Measurements from ENCODE around the gene ST6GAL1.

ST6GAL1 gene

DNA sequence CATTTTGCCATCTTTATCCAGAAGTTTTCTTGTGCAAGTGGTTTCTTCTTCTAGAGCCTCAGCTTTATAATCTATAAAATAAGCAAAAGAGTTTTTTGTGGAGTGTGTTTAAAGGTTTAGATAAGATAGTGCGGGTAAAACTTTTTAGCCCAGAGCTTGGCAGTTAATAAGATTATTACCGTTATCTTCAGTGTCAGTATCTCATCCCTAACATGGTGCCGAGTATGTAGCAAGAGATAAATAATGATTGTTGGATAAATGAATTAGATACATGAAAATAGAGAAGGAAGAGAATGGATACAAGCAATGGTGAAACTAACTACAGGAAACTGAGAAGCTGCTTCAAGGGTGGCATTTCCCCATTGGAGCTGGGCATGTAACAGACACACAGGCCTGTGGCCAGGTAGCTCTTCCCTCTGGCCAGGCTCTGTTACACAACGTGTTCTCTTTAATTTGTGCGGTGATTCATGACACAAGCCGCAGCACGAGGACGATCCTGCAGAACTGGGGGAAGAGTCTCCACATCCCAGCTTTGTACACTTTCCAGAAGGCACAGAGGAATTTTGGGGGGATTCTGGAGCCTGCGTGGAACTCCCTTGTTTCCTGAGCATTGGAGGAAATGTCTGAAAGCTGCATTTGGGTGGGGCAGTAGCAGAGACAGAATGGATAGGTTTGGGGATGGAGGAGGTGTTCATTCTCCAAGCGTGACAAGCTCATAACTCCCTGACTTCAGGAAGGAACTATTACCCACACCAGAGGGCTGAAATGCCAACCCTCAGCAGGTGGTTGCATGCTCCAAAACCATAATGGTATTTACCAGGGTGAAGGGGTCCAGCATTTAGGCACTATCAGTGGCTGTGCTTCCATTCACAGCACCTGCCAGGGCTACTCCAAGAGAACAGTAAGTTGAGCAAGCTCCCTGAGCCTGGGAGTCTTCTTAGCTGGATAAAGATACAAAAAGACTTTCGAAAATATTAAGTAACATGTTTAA is 14.2 kb upstream of the ST6GAL1 start:
- DNase-seq (ENCODE audit: low read depth), result no peak

DNA sequence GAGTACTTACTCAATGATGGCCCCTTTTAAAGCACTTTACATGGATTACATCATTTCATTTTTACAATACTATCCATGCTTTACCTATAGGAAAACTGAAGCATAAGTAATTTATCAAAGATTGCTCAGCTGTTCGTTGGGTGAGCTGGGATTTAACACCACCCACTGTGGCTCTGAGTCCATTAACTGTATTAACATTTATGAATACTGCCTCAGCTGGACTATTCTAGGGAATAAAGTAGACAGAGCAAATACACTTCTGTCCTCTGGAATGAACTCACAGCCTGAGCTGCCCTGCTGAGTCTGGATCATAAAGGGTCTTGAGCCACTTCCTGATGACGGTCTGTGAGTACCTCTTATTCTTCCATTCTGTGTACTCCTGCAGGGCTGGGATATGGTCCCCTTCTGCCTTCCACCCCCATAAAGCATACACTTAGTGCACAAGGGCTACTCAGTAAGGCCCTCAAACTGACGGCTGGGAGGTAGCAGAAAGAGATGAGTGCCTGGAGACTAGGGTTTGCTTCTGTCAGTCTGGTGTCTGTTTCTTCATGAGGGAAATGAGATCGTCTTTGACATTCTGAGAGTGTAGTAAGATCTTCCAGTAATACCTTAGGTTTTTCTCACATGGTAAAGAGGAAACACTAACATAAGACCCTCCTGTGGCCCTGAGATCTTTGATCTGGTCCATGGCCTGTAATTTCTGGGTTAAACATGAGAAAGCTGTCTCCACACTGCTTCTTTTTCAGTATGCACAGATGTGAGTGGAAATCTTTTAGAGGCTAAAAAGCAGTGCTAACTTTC is 12.6 kb upstream of the ST6GAL1 start:
- no peak for DNase-seq (ENCODE audit: low read depth)

DNA sequence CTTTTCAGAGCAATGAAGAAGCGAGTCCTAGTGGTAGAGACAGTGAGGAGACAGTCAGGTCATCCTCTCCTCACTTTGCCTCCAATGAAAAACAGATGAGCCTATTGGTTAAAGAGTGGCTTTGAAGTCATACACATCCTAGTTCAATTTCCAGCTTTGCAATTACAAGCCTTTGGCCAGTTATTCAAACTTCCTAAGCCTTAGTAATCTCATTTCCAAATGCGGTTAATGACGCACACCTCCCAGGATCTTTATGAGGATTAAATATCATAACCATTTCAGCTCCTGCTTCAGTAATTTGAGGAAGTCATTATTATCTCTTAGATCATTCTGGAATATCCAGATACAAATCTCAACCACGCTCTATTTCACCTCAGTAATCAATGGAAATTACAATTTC is 10.0 kb upstream of the ST6GAL1 start:
- no peak for DNase-seq (ENCODE audit: low read depth)

DNA sequence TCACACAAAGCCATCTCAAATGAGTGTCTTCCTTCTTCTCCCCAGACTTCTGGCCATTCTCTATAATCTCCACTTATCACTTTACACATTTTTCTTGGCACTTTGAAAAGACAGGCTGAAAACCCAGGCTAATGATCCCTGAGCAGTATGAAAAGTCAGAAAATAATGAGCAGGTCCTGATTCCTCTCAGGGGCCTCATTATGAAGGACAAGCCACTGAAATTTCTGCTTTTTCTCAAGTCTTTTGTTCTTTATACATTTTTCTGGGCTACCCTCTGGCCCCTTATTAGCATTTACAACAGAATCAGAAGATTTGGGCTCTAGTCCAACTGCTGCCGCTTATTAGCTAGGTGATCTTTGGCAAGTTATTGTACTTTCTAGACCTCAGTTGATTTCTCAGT is 9.5 kb upstream of the ST6GAL1 start:
- no peak for DNase-seq (ENCODE audit: low read depth)

DNA sequence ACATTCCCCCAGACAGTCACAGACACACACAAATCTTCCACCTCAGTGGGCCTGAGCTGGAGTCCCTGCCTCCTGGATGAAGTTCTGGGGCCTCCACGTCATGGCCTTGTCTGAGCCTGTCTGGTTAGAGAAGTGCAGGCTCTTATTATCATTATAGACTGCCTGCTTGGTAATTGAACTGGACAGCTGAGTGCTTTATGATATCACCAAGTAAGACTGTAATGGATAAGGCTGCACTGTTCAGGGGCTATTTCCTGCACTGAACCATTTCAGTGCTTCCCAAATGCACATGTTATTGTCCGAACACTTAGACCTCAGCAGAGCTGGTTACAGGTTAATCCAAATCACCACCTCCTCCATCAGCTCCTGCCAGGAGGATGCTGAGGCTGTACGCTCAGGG is 8.7 kb upstream of the ST6GAL1 start:
- no peak for DNase-seq (ENCODE audit: low read depth)

DNA sequence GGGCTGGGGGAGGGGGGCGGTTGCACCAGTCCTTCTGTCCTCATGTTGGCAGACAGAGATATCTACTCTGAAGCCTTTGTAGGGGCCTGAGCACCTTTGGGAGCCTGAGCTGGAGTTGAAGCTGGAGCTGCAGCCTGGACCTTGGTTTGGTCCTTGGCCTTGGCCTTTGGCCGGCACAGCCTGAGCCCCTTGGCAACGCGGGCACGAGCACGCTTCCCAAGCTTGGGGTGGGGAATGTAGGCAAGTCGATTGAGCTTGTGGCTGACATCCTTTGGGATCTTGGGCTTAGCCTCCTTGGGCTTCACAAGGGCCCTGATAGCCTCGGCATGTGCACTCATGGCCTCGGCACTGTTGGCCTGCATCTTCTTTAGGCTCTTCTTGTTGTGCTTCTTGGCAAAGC is 8.1 kb upstream of the ST6GAL1 start:
- DNase-seq (ENCODE audit: low read depth), result no peak

DNA sequence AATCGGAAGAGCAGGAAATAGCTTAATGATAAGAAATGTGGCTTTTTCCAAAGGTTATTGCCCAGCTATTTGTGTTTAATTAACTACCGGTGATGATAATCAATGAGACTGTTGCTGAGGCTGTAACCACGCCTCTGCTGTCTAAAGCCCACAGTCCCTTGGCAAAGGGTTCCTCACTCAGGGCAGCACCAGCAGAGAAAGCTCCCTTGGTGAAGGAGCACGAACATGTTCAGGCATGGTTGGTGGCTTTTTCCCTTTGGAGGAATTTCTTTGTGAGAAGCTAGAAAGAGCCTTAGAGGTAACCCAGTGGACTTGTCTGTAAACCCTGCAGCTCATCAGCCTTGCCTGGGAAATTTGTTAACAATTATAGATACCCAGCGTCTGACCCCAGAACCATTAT is 7.5 kb upstream of the ST6GAL1 start:
- no peak for DNase-seq (ENCODE audit: low read depth)

DNA sequence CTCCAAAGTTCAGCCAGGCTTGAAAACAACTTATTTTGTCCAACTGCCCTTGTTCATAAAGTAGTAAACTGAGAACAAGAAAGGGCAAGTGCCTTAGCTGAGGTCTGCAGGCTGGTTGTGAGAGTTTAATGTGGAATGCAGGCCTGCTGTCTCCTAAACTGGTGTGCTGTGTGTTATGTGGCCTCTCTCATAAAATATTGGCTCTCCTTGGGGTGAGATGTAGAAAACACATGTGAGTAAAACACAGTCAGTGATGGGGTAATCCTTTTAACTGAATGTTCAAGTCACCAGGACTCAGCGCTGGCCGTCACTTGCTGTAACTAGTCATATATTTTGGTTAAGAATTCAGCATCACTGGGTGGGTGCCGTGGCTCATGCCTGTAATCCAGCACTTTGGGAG is 7.1 kb upstream of the ST6GAL1 start:
- DNase-seq (ENCODE audit: low read depth), result no peak

DNA sequence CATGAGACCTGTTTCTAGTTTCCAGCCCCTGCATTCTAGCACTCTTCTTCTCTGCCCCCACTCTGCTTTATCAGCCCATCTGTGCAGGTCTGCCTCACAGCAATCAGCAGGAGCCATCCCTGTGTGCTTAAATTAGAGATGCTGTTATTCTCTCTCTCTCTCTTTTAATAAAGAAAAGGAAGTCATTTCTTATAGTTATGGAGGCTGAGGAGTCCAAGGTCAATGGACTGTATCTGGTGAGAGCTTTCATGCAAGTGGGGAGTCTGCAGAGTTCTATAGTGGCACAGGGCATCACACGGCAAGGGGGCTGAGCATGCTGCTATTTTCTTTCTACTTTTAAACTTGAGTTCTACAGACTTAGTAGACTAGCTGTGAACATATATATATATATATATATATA is 4.5 kb upstream of the ST6GAL1 start:
- no peak for DNase-seq (ENCODE audit: low read depth)

DNA sequence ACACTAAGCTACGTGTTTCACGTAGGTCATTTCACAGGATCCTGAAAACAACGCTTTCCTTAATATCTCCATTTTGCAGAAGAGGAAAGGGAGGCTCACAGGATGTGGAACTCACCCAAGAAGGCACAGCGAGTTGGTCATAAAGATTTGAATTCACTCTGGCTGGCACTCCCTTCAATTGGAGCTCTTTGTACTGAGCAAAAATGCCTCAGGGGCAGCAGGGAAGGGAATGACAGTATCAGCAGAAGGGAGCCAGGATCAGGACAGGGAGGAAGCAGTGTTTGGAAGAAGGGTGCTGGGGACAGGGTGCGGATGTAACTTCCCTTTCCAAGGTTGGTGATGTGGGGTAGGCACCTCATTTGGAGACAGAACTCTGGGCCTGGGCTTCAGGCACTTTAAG is 1.1 kb upstream of the ST6GAL1 start:
- no peak for DNase-seq (ENCODE audit: low read depth)

DNA sequence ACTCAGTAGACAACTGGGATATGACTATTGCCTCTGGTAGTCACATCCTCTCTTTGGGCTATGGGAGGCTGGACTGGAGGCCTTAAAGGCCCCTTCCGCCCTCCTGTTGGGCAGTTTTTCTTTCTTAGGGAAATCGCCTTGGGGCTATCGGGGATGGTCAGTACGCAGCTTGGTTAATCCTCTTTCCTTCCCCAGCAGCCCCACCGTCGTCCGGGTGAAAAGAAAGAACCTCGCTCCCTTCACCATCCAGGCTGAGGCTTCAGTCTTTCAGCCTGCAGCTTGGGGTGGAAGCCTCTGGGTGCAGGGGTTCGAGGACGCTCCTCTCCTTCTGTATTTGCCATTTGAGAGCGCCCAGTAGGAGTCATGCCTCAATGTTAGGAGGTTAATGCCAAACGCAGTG is 641 bp upstream of the ST6GAL1 start:
- no peak for DNase-seq (ENCODE audit: low read depth)

DNA sequence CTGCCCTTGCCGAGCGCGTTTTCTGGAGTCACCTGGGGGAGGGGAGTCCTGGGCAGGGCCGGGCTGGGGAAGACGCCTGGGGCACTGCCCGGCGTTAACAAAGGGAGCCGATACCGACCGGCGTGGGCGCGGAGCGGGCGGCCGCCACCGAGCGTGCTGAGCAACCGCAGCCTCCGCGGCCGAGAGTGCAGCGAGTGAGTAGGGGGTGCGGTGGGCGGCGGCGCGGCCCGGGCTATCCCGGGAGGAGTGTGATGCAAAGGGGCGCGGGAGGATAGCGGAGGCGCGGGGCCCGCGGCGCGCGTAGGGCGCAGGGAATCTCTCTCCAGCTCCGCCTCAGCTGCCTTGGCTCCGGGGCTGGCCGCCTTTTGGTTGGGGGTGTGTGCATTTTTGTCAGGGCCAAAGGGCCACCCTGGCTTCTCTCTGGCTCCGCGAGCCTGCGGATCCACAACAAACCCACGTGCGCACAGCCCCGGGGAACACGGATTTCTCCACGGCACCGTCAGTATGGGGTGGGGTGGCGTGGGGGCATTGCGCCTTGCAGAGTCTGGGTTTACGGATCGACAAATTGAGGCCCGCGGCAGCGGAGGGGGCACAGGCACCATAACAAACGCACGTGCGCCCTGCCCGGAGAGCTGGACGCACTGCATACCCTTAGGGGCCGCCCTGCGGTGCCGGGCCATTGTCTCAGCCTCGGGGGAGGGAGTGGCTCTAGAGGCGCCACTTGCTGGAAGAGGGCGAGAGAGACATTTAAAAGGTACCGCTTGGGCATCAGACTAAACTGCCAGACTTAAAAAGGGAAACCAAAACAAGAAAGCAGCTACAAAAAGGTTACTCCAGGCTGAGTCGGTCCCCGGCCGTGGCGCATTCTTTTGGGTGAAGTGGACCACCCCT is 560 bp downstream of the ST6GAL1 start:
- no peak for DNase-seq (ENCODE audit: low read depth)

DNA sequence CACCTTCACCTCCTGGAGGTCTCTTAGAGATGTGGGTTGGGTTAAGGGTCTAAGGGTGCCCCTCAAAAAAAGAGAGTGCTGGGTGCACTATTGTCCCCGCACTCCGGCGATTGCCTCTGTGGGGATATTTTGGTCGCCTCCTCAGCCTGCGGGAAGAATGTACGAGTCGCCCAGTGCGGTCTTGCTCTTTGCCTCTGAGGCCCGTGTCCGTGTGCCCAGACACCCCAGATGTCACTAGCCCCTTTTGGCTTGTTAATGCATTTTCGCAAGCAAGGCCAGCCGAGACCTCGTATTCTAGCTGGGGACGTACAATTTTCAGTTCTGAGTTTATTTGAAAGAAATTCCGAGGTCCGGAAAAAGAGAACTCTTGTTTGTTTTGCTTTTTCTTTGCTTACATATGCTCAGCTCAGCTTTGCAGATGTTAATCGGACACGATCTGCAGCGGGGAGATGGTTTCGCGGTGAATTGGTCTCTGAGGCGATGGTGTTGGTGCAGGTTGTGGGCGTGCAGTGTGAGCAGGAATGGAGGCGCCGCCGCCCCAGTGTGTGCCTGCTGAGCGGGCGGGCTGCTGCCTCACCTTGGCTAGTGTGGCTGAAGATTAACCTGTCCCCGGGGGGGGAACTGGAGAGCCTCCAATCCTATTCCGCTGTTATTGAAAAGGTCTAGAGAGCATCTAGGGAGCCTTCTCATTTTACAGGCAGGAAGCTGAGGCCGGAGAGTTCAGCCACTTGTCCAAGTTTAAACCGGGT is 1.4 kb downstream of the ST6GAL1 start:
- DNase-seq (ENCODE audit: low read depth), result no peak

DNA sequence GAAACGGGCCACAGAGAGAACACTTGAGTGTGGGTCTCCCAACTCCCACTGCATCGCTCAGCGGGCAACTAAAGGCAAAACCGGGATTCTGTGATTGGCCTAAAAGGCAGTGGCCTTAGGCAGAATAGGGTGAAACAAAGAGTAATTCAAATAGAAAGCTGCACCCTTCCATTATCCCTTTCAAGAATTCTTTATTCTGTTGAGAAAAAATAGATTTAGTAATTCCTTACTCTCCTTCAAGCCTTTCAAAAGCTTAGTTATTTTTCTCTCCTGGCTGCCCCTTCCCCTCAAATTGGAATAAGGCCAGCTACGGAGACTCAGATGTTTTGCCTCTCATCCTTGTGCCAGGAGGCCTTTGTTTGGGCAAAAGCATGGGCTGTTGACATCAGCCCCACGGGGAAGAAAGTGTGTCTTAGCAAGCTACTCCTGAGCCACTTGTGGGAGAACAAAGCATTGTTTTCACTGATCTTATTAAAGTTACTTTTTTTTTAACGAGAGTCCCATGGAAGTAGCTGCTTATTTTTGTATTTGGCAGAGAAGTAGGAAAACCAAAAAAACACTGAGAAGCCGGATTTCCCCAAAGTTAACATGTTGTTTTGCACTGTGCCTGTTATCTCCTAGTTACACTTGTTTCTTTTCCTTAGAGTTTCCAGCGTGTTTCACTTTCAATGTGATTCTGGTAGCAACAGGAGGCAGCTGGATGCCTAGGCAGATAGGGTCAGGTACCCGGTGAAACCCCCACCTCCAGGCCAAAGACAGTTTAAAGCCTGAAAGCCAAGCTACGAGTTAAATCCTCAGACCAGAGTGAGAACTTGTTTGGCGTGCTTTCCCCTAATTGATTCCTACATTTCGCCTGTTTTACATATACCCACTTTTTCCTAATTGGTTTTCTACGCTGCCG is 2.2 kb downstream of the ST6GAL1 start:
- DNase-seq (ENCODE audit: low read depth), result no peak

DNA sequence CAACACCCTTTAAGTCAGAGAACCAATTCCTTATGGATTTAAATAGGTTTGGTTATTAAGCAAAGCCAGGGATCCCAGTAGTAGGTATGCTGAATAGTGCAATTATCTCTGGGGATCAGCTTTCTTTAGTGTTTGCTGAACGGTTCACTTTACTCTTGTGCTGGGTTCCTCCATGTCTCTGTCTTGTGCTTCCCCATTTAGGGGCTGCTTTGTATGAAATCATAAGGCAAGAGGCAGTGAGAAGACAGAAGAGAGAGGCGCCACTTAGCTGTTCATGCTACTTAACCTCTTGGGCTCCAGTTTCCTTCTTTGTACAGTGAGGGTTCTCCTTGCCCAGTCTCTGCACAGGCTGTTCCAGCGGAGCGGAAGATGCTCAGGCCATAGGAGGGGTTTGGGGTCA is 3.5 kb downstream of the ST6GAL1 start:
- no peak for DNase-seq (ENCODE audit: low read depth)

DNA sequence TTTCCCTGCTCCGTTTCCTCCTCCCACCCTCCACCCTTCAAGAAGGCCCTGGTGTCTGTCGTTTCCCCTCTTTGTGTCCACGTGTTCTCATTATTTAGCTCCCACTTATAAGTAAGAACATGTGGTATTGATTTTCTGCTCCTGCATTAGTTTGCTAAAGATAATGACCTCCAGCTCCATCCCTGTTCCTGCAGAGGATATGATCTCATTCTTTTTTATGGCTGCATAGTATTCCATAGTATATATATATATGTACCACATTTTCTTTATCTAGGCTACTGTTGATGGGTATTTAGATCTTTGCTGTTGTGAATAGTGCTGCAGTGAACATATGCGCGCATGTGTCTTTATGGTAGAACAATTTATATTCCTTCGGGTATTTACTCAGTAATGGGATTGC is 4.8 kb downstream of the ST6GAL1 start:
- no peak for DNase-seq (ENCODE audit: low read depth)

DNA sequence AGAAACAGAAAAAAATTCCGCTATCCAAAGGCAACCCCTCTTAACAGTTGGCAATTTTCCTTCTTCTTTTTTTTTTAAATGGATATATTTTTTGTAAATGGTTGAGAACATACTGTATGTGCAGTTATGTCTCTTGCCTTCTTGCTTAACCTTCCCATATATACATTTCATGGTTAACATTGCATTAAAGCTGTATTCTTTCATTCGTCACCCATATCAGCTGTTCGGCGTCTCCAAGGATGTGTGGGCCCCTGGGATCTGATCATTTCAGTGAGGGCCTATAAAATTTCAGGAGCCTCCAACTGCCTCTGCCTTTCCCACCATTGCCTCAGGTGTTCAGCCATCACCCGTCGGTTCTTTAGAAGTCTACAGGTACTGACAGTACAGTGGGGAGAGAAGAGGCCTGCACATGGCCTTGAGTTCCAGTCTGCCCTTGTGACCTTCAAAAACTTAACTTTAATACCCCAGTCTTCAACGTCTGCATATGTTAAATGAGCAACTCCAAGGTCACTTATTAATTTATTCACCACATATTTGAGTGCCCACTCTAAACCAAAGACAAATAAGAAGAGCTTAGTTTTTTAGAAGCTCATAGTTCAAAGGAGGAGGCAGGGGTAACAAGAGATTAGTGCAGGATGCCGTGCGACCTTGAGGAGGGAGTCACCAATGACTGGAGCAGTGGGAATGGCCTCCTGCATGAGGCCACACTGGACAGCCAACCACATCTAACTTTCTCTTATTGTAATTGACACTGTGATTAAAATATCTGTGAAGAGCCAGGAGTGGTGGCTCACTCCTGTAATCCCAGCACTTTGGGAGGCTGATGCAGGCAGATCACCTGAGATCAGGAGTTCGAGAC is 6.9 kb downstream of the ST6GAL1 start:
- DNase-seq (ENCODE audit: low read depth), result no peak

DNA sequence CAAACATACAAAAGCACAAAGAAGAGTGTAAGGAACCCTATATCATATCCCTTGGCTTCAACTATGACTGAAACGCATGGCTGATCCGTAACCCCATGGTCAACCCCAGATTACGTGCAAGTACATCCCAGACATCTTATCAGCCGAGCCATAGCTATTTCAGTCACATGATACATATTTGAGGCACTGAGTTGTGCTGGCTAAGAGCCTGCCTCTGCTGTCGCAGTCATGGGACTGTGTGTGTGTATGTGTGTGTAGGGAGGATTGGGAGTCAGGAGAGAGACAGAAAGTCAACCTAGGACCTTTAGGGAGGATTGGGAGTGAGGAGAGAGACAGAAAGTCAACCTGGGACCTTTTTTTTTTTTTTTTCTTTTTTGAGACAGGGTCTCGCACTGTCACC is 8.4 kb downstream of the ST6GAL1 start:
- DNase-seq (ENCODE audit: low read depth), result no peak

DNA sequence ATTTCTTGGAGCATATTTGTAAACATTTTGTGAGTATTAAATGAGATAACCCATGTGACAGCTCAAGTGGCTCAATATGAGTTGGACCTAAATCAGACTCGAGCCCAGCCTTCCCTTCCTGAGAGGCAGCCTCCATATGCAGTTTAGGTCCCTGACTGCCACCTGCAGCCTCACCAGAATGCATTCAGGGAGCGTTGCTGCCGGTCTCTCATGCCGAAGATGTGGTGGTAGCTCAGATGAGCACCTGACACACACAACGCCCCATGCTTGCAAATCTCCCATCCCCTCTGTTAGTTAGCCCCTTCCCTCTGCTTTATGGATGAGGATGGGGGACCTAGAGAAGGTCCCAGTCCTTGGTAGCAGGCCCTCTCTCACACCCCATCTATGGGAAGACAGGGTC is 9.2 kb downstream of the ST6GAL1 start:
- no peak for DNase-seq (ENCODE audit: low read depth)

Measured in fibroblast of the conjunctiva (primary cell).